ENCODE measurements around the gene MSL2.

The MSL2 gene

GRCh38 chr3:136105044-136105443 is 91.1 kb downstream of the MSL2 start:
- no peaks in the 10 kb centered on the region for H3K9me3 ChIP-seq (ENCODE audit: insufficient read depth, low read length)
- H3K4me3 ChIP-seq (ENCODE audit: insufficient read length, low read depth): no peak overlapping the region
- no peaks in the 10 kb centered on the region for H3K4me1 ChIP-seq (ENCODE audit: insufficient read depth, insufficient read length)
- no peak for TF ChIP-seq SUZ12 (IDR thresholded peaks at IDR 0.05; ENCODE audit: extremely low read depth, insufficient read depth, insufficient read length)
- TF ChIP-seq ZNF274 (IDR thresholded peaks at IDR 0.05; ENCODE audit: low read depth, low read length): no peak
- no peak for TF ChIP-seq YY1 (IDR thresholded peaks at IDR 0.05; ENCODE audit: insufficient read depth, insufficient read length)
- DNase-seq (ENCODE audit: low read depth, low spot score): no peak
- no peaks in the 10 kb centered on the region for H3K27me3 ChIP-seq (ENCODE audit: insufficient read depth, insufficient read length)
- no peak overlapping the region for H3K9ac ChIP-seq (ENCODE audit: insufficient read length, low read depth)
- peaks cover 14% of the 10 kb centered on the region for H3K36me3 ChIP-seq (ENCODE audit: insufficient read depth, insufficient read length, low read length)
